HuH-7 (cell line): ENCODE results near the gene CD86.

ENCODE experiments used
- DNase-seq: peaks from one replicate; pipeline ENCODE4 v3.0.0; 2011; ENCODE audit warnings: low spot score

Gene CD86

GRCh38 chr3:122060040-122060698, 5.0 kb downstream of the CD86 start:
- no peak for DNase-seq

GRCh38 chr3:122063908-122064307, 8.7 kb downstream of the CD86 start:
- no peak for DNase-seq

GRCh38 chr3:122064326-122064725, 9.2 kb downstream of the CD86 start:
- DNase-seq = no peak

GRCh38 chr3:122066331-122067213, 11.4 kb downstream of the CD86 start:
- DNase-seq = no peak

- no peak for DNase-seq
Measured at GRCh38 chr3:122067214-122067550, 12.0 kb downstream of the CD86 start.

GRCh38 chr3:122067588-122068240, 12.6 kb downstream of the CD86 start:
- no peak for DNase-seq

GRCh38 chr3:122074621-122075265, 19.6 kb downstream of the CD86 start:
- DNase-seq = no peak

- no peak for DNase-seq
Measured at GRCh38 chr3:122076491-122077292, 21.5 kb downstream of the CD86 start.

GRCh38 chr3:122077293-122078234, 22.4 kb downstream of the CD86 start:
- DNase-seq = no peak

GRCh38 chr3:122078235-122078935, 23.2 kb downstream of the CD86 start:
- DNase-seq = no peak

- no peak for DNase-seq
Measured at GRCh38 chr3:122079524-122080206, 24.5 kb downstream of the CD86 start.

- no peak for DNase-seq
Measured at GRCh38 chr3:122080207-122080587, 25.0 kb downstream of the CD86 start.

- DNase-seq = no peak
Measured at GRCh38 chr3:122081543-122082247, 26.5 kb downstream of the CD86 start.

- no peak for DNase-seq
Measured at GRCh38 chr3:122082357-122082756, 27.2 kb downstream of the CD86 start.

GRCh38 chr3:122084799-122085198, 29.6 kb downstream of the CD86 start:
- no peak for DNase-seq

GRCh38 chr3:122085673-122086072, 30.5 kb downstream of the CD86 start:
- no peak for DNase-seq

- no peak for DNase-seq
Measured at GRCh38 chr3:122088531-122088930, 33.4 kb downstream of the CD86 start.

GRCh38 chr3:122091602-122092295, 36.6 kb downstream of the CD86 start:
- no peak for DNase-seq
